GM12891 (cell line): ENCODE data around the gene MTMR3.

Experiments
- POLR2A ChIP-seq: IDR thresholded peaks from 2 replicates; pipeline ENCODE4 v1.6.1; 2011; ENCODE audit warnings: low read depth, low read length, control low read depth
- POLR2AphosphoS5 ChIP-seq: IDR thresholded peaks from 2 replicates; pipeline ENCODE4 v1.6.1; 2011; ENCODE audit warnings: low read depth, low read length, control low read depth

DNA sequence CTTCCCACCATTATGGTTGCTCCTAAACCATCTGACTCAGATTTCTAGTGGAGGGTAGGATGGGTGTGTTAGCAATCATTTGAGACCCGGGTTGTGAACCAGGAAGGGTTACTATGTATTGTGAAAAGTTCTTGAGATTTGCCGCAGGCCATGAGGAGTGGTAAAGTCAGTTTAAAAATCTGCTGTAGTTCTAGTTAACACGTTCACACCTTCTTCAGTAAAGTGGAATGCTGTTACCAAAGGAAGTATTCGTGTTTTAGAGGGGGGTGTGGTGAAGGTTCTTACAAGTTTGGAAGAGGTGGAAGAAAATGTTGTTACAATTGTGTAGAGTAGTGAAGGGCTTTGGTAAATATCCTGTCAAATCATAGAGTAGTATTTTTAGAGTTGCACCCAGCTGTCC, 2.6 kb downstream of the MTMR3 start:
- TF ChIP-seq POLR2A (no peak), POLR2AphosphoS5 (no peak)
